ENCODE measurements around the gene TSPYL1.
"Not testable (repeated sequence)": the region's sequence is repeated elsewhere in the genome, so short reads cannot be mapped to it uniquely, and the experiment has no call there.

The TSPYL1 gene

GRCh38 chr6:116279232-116280160, at the start of gene TSPYL1:
TSPYL1 (minus strand) TSS chr6:116279930; CDS start chr6:116279830, 100 bp downstream.
- DNase-seq: peak; percentile 97

- DNase-seq: no peak
These were observed 49.4 kb upstream of the TSPYL1 start for GRCh38 chr6:116329156-116329555.

GRCh38 chr6:116328528-116328903, 48.8 kb upstream of the TSPYL1 start:
- DNase-seq: no peak

DNA sequence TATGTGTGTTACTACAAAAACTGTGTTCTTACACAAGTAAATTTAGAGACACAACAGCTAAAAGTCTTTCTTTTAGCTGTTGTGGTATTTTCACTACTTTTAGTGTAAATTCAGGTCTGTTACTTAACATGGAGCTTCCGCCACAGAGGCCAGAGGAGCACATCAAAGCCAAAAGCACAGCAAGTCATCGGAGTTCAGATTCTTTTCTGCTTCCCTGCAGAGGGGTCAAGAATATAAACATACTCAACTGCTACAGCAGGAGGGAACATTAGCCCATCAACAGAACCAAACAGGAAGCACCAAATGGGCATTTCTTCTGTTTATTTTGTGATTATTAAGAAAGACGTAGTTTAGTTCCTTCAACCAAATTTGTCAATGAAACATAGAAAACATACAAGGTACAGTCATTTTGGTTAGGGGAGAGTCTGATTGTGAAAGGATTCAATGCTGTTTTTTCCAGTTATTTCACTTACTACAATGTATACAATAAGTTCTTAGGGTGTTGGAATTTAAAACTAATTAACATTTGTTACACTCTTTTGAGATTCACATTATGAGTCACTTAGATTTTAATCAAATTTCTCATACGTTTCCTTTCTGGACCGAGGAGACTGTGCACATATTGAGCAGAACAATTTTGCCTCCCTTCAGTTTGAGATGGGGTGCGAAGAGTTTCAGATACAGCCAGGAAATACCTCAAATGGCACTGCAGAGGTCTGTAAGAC, 48.2 kb upstream of the TSPYL1 start:
- no peak for DNase-seq

DNA sequence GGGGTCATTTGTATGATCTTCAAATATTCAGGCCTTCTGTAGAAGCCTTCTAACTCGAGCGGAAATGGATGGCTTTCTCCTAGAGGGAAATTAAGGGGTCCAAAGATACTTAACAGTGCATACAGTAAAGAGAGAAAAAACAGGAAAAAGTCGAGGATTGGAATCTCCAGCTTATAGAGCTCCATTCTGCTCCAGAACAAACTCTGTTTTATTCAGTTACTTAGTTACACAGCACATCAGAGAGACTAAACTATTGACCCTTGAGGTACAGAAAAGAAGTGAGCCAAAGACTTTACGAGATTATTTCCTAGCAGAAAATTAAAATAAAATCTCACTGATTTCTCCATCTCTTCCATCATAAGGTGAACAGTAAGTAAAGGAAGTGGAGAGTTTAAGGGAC, 47.3 kb upstream of the TSPYL1 start:
- DNase-seq: no peak

GRCh38 chr6:116326181-116326671, 46.5 kb upstream of the TSPYL1 start:
- DNase-seq: no peak

GRCh38 chr6:116325634-116326132, 46.0 kb upstream of the TSPYL1 start:
- not testable (repeated sequence) for DNase-seq

DNA sequence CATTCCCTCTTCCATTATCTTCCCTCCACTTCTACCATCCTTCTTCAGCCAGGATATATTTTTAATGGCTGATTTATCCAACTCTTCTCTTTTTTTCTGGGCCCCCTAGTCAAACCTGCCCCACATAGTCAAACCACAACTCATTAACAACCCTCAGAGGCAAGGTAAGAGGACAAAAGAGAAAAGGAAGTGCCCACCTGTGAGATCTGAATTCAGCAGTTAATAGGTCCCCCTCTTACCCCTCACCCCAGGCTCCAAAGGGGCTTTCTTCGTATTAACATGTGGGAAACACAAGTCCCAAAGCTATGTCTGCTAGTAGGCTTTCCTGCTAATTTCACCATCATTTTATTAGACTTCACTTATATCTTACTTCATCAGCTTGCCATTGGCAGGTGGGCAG, 44.1 kb upstream of the TSPYL1 start:
- DNase-seq: no peak

- not testable (repeated sequence) for DNase-seq
These were observed 42.2 kb upstream of the TSPYL1 start for GRCh38 chr6:116321933-116322332.

DNA sequence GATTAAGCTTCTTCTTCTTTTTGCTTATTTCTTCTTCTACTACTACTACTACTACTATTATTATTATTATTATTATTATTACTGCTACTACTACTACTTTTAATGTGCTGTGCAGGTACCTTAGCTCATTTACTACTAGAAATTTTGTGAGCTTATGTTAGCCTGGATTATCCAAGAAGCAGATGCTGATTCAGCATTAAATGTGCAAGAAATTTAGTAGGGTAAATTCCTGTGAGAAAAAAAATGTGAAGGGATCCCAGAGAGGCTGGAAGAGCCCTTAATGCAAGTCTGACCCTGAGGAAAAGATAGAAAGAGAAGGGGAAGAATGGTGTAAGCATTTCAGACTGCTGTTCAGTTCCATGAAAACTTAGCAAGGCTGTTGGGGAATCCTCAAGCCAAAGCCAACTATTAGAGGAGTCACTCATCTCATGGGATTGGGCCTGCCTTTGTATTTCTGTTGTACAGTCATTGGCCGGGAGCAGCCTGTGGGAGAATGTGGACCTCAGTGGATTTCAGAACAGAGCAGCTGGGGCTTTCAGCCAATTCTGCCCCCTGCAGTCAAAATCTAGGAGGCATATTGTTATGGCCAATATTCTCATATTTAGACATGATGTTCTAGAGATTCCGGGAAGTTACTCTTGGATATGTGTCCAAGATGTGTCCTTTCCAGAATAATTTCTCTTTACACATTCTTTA, 37.2 kb upstream of the TSPYL1 start:
- DNase-seq: no peak

- DNase-seq: no peak
These were observed 35.1 kb upstream of the TSPYL1 start for GRCh38 chr6:116314878-116315277.

DNA sequence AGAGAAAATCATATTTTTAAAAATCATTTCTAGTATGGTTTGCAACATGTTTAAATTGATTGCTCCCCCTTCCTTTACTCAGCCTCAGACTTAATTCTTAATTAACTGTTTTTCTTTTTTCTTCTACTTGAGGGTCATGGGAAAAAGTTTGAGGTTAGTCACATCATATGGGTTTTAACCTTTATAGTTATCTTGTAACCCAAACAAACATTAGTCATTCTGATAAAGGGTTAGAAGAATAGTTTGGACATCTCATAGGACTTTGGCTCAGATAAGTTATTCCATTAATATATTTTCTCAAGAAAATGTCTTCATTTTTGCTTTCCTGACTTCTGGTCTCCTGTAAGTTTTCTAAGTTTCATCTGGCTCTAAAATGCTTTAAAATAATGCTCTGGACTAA, 34.5 kb upstream of the TSPYL1 start:
- no peak for DNase-seq

GRCh38 chr6:116313101-116313776, 33.5 kb upstream of the TSPYL1 start:
- DNase-seq: no peak

DNA sequence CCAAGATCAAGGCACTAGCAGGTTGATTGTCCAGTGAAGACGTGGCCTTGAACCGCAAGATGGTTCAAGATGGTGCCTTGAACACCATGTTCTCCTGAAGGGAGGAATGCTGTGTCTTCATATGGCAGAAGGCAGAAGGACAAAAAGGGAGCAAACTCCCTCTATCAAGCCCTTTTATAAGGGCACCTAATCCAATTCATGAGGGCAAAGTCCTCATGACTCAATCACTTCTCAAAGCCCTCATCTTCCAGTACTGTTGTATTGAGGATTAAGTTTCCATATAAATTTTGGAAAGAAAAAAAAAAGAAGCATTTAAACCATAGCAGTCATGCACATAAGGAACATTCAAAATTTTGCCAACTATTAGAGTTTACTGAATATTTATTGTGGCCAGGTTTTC, 29.9 kb upstream of the TSPYL1 start:
- no peak for DNase-seq

- DNase-seq: no peak
These were observed 29.3 kb upstream of the TSPYL1 start for GRCh38 chr6:116309001-116309400.

GRCh38 chr6:116307633-116308032, 27.9 kb upstream of the TSPYL1 start:
- DNase-seq: no peak

GRCh38 chr6:116307001-116307400, 27.3 kb upstream of the TSPYL1 start:
- DNase-seq: no peak

DNA sequence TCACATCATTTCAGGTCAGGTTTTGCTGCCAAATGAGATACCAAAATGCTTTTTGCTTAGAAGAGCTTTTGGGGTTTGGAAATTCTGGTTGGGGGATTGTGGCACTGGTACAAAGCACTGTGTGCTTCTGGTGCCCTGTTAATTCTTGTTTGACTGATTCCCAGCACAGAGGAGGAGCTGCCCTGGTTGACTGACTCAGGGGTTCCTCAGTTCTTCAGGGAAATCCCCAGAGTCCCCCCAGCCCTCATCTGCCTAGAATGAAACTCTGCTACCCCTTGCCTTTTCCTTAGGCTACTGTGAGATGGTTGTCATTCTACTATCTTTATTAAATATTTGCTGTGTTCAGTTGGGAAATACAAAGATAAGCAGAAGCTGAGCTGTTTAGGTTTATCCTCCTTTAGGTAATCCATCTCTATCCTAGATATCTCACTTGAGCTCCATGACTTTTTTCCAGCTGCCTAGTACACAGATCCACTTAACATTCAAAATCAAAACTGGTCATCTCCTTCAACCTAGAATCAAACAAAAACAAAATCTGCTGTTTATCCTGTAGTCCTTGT, 24.9 kb upstream of the TSPYL1 start:
- DNase-seq: no peak

- DNase-seq: no peak
These were observed 21.4 kb upstream of the TSPYL1 start for GRCh38 chr6:116301104-116301503.

DNA sequence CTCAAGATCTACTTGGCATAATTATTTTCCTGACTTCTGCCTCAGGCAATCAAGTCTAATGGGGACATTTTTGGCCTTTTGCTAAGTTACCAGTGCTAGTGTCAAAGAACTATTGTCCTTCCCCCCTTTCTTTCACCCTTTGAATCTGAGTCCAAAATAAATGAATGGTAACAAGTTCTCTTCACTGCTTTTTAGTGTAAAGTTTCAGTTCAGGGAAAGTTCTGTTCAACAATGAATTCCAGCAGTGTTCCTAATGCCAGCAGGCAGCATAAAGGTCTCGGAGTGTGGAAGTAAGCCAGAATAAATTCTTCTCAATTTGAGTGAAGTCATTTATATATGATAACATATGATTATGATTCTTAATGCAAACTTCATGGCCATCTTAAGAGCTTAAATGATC, 20.8 kb upstream of the TSPYL1 start:
- no peak for DNase-seq

GRCh38 chr6:116298973-116299372, 19.2 kb upstream of the TSPYL1 start:
- DNase-seq: no peak

- DNase-seq: no peak
These were observed 18.5 kb upstream of the TSPYL1 start for GRCh38 chr6:116298273-116298672.

Measured in CD4-positive, alpha-beta T cell treated with Interleukin-10 for 1 hour (primary cell).